DMS79 (cell line): ENCODE data around the gene WDR1.

Experiments
- DNase-seq: peaks from one replicate; lab custom pipeline; 2025; lab: John Stamatoyannopoulos, UW

WDR1 gene

DNA sequence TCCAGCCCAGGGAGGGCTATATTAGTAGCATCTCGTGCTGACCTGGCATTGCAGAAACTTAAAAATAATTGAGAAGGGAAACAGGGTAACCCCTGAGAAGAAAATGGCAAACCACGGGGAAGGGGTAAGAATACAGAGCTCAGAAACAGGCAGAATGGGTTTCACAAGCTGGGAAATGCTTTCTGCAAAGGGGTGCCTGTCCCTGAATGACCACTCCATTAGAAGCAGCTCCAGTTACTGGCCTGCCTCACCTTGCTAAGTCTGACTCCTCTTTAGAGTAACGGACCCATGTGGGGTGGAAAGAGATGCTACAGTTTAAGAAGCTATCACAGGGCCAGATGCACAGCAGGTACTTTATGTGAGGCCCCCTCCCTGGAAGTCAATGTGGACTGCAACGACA lies 2.5 kb downstream of the WDR1 start:
- no peak for DNase-seq

- DNase-seq, result no peak
Measured at GRCh38 chr4:10113362-10114047, 3.1 kb downstream of the WDR1 start.

GRCh38 chr4:10112658-10113284 lies 3.8 kb downstream of the WDR1 start:
- no peak for DNase-seq

- no peak for DNase-seq
Measured at GRCh38 chr4:10111067-10111801, 5.4 kb downstream of the WDR1 start.

DNA sequence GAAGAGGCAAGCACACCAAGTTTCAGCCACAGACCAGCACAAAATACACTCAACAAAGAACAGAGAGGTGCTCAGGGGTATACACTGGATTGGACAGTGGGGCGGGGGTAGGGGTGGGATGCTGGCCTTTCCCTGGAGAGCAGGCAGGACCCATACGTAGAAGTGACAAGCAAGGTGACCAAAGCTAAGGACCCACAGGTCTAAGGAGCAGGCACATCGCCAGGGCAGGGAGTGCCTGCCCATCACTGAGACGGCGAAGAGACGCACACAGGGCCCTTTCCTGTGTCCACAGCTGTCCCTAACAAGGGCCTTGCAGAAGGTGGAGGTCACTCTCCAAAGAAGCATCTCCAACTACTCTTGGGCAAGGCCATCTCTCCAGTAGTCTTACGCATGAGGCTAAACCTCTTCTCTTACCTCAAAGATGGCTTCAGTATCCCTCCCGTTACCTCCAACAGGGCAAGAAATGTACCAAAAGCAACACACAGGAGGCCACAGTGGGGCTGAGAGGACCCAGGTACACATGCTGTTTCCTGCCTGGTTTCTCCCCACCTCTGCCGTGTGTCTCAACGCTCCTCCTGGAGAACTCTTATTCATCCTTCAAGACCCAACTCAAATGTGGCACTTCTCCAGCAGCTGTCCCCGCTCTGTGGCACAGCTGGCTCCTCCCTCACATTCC lies 6.5 kb downstream of the WDR1 start:
- no peak for DNase-seq

- no peak for DNase-seq
Measured at GRCh38 chr4:10108818-10109783, 7.5 kb downstream of the WDR1 start.

- DNase-seq, result no peak
Measured at GRCh38 chr4:10108391-10108790, 8.2 kb downstream of the WDR1 start.

- no peak for DNase-seq
Measured at GRCh38 chr4:10107111-10108091, 9.2 kb downstream of the WDR1 start.

DNA sequence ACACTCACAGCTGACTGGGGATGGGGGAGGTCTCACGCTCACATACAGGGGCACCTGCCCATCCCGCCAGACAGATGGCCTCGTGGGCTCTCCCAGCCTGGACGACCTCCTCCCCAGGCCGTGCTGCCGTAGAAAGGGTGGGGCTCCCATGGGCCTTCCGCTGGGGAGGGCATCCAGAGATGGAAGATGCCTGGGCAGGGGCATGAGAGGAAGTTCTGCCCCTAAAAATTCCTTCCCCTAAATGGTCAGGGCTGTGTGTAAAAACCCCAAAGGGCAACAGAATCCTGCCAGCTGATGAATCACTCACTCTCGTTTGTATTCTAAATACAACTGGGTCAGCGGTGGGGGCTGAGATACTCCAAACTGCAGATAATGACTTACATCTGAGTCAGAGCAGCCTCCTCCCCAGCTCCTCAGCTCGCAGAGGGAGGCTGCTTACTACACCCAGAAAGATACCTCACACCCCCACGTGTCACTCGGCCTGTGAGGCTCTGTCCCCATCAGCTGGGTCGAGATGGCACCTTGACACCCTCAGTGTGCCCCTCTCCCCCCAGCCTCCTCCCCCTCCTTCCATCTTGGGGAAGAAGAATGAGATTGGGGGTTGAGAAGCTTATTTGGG lies 10.1 kb downstream of the WDR1 start:
- no peak for DNase-seq

- DNase-seq, result no peak
Measured at GRCh38 chr4:10105920-10106319, 10.7 kb downstream of the WDR1 start.

DNA sequence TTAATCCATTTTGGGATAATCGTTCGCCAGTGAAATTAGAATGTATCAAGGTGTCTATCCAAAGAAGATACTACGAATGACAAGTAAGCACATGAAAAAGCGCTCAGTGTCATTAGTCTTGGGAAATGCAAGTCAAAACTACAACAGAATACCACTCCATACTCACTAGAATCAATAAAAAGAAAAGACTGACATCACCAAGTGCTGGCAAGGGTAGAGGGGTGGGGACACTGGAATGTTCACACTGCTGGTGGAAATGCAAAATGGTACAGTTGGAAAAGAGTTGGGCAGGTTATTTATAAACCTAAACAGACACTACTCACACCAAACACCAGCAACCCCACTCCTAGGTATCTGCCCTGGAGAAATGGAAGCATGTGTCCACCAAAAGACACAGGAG lies 11.2 kb downstream of the WDR1 start:
- DNase-seq, result no peak

GRCh38 chr4:10104991-10105276 lies 11.7 kb downstream of the WDR1 start:
- DNase-seq, result no peak

DNA sequence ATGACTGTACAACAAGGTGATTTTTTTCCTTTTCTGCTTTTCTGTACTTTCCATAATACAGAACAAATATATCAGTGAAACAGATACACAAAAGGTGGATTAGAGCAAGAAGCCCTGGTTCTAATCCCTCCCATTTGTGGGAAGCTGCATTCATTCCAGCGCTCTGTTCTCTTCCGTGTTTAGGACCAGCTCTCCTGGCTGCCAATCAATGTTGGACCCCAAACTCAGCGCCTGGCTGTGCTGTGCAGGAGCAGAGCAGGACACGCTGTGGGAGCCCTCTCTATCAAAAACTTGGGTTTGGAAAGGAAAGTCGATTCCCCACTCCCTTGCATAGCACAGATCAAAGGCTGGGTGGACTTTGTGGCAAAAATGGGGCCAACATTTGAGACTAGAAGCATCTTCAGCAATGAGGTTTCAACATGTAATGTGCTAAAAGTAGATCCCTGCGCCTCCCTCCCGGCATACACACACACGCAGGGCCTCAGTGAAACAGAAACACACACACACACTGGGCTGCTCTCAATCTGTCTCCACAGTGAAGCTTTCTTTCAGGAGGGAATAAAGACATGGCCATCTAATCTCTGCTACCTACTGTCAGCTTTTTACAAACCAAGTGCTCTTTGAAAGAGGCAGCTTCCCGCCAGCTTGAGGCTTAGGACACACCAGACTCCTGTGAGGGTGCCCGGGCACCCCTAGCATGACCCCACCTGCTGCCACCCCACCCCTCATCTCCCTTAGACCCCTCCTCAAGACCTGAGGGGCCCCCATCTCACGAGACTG lies 12.2 kb downstream of the WDR1 start:
- no peak for DNase-seq

DNA sequence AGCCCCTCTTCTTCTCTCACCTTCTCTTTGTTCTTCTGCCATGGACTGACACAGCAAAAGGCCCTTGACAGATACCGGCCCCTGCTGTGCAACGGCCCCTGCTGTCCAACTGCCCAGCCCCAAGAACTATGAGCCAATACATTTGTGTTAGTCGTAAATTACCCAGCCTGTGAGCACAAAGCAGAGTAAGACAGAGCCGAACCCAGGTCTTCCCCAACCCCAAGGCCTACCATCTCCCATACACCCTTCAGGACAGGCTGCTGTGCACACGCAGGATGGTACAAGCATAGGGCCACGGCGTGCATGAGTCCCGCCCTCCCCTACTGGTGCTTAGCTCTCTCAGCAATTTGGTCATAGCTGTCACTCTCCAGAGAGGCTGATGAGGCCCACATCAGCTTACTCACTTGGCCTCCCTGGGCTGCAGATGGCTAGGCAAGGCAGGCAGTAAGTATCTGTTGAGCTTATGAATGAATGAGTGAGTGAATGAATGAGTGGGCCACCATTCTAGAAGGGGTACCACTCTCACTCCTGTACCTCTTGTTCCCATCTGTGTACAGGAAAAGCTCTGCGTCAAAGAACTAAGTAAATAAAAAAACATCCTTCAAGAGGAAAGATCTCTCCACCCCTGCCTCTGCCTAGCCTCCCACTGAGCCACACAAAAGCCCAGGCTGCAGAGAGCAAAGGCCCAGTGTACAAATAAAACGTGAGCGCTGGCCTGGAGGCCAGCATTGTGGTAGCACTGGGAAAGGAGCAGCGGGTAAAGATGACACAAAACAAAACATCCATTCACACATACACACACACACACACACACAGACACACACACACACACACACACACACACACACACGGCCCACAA lies 13.9 kb downstream of the WDR1 start:
- DNase-seq, result no peak

DNA sequence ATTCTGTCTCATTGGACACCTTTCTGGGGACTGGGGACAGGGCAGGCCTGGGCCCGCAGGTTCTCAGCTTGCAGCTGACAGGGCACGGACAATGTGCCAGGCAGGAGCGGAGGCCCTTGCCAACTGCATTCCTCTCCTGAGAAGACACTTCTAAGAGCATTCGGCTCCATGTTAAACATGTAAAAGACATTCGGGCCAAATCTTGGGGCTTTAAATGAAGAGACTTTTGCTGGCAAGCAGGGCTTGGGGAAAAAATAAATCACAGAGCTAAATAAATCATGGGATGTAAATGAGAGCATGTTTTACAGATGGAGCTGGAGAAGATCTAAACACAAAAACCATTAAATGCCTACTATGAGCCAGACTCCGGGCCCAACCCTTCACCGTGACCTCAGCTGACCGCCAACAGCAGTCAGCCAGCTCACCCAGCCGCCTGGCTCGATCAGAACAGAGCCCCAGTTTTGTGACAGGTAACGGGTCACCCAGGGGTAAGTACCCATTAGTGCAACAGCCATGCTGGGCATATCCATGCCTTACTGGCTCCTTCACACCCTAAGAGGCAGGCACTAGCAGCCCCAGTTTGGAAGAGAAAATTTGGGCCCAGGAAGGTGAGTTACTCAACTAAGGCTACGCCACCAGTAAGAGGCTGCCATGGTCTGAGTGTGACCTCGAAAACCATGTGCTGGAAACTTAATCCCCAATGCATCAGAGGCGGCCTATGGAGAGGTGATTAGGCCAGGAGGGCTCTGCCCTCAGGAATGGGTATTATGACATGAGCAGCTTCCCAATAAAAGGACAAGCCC lies 14.7 kb downstream of the WDR1 start:
- DNase-seq, result no peak

- DNase-seq, result no peak
Measured at GRCh38 chr4:10100734-10101216, 15.8 kb downstream of the WDR1 start.
